CD4-positive, alpha-beta T cell treated with Interleukin-2 at 100 ng/mL for 4 hours (primary cell): ENCODE results near the gene ISCA1.

ENCODE experiments used
- DNase-seq: peaks from one replicate; pipeline ENCODE4 v3.0.0-alpha.2; 2020; ENCODE audit warnings: low spot score

ISCA1 gene

DNA sequence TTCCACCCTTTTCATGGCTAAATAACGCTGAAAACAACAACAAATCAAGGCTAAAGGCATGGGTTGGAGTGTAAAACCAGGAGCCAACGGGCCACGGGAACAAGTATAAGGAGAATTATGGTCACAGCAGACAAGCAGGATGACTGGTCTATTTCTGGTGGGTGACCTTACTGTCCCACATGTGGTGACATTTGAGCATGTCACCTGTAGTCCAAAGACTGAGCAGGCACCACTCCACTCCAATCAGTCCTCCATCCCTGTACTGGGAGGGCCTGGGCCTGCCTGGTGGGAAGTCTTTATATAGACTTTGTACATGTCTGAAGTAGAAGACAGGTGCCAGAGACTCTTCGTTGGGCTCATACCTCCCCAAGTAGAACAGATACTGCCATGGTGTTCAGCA, 59.7 kb downstream of the ISCA1 start:
- DNase-seq, result no peak

DNA sequence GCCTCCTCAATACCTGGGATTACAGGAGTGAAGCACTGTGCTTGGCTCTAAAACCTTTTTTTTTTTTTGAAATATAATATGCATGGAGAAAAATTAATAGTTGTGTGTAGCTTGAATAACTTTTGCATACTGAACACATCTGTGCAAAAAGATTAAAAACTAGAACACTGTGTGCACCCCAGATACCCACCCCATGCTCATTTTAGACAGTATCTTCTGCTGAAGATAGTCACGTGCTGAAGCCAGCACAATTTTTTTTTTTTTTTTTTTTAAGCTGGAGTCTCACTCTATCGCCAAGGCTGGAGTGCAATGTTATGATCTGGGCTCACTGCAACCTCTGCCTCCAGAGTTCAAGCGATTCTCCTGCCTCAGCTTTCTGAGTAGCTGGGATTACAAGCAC, 62.7 kb downstream of the ISCA1 start:
- DNase-seq, result no peak

DNA sequence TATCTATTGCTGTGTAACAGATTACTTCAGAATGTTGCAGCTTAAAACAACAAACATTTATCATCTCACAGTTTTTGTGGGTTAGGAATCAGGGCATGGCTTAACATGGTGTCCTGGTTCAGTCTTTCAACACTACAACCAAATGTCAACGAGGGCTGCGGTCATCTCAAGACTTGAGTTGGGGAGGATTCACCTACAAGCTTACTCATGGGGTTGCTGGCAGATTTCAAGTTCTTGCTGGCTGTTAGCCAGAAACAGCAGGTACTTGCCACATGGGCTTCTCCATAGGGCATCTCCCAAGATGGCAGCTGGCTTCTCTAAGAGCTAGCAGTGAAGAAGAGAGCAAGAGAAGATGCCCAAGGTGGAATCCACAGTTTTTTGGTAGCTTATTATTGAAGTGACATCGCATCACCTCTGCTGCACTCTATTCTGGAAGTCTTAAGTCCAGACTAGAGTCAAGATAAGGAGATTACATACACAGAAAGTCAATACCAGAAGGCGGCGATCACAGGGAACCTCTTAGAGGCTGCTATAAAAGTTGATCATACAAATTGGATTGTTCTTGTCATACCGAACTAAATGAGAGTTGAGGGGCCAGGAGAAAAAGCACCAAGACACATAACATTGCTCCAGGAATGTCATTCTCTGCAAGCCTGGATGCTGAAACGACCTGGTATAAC, 65.1 kb downstream of the ISCA1 start:
- DNase-seq, result no peak
